OCI-M2 (cell line): ENCODE data around the gene INTS15.

Source experiments
- DNase-seq: peaks from one replicate; lab custom pipeline; 2025; ENCODE audit not compliant: unreplicated experiment; lab: John Stamatoyannopoulos, UW

INTS15 gene

DNA sequence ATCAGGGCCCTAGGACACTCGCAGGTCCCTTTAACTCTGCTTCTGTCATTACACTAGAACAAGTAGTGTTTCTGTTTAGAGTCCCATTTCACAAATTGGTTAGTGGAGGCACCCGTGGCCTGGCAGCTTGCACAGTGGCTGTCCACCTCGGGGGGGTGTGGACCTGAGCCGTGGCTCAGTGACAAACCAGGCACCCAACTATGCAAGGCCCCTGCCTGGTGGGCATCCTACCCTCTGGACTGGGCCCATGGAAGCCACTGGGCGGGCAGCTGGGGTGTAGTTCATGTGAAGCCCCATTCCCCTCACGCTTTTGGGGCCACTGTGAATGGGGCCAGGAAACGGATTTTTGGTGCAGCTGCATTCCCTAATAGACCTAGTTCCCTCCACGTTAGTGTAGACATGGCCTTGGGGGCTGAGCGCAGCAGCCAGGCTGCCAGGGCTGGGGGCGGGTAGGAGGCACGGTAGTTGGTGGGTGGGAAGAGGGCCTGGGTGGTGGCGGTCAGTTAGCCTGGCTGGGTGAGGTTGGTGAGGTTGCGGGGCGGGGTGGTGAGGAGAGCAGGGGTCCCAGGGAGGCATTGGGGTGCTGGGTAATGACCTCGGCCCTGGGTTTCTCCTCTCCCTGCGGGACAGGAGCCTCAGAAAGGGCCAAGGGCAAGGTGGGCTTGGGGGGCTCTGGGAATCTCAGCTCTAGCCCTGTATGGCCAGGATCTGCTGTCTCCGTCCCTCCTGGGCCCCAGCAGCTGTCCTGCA lies 66.0 kb downstream of the INTS15 start:
- DNase-seq, result no peak

DNA sequence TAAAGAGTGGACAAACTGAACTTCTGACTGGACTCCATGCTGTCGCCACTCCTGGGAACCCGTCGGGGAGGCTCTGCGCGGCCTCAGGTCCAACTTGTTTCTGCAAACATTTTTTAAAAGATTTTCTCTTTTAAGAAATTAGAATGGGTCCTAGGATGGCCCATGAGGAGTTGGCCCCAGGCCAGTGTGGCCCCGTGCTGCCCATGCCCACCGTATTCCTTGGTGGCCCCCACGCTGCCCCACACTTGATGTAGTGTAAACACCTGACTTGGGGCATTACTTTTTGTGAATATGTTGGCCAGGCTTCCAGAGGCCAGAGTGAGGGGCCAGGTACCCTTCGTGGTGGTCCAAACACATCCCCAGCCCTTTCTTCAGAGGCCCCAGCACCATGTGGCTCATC lies 66.6 kb downstream of the INTS15 start:
- no peak for DNase-seq
